GM12865 (cell line): ENCODE results near the gene EDN2.

Experiments used
- DNase-seq: peaks from one replicate; pipeline ENCODE4 v3.0.0; 2010; ENCODE audit warnings: low read depth
- H3K4me3 ChIP-seq: 2 replicates; pipeline ENCODE4 v1.5.1; 2011; ENCODE audit warnings: mild to moderate bottlenecking, low read depth, low read length, control low read depth
- CTCF ChIP-seq: IDR thresholded peaks from 2 replicates; pipeline ENCODE4 v1.5.1; 2011; ENCODE audit warnings: low read length, control low read depth, low read depth, inconsistent platforms; ENCODE audit not compliant: insufficient read depth; ENCODE audit errors: missing control alignments

The EDN2 gene

GRCh38 chr1:41504114-41505035, 19.9 kb upstream of the EDN2 start:
- no peak for TF ChIP-seq CTCF
- DNase-seq, result no peak

GRCh38 chr1:41503538-41504113, 19.1 kb upstream of the EDN2 start:
- DNase-seq, result no peak
- no peak for TF ChIP-seq CTCF
- no peak overlapping the region for H3K4me3 ChIP-seq

More at GRCh38 chr1:41504114-41505035, 19.9 kb upstream of the EDN2 start:
- H3K4me3 ChIP-seq, result no peak overlapping the region

- no peak for DNase-seq
- TF ChIP-seq CTCF, result no peak
- no peak overlapping the region for H3K4me3 ChIP-seq
These were observed 18.4 kb upstream of the EDN2 start for GRCh38 chr1:41502912-41503311.

GRCh38 chr1:41501581-41501980, 17.1 kb upstream of the EDN2 start:
- no peak overlapping the region for H3K4me3 ChIP-seq
- TF ChIP-seq CTCF, result no peak
- no peak for DNase-seq

GRCh38 chr1:41500781-41501518, 16.5 kb upstream of the EDN2 start:
- TF ChIP-seq CTCF, result no peak
- no peak for DNase-seq
- no peak overlapping the region for H3K4me3 ChIP-seq

GRCh38 chr1:41500378-41500777, 15.9 kb upstream of the EDN2 start:
- no peak overlapping the region for H3K4me3 ChIP-seq
- no peak for DNase-seq
- no peak for TF ChIP-seq CTCF
